ENCODE results near the gene MSMP. TPM values are rescaled to one million over a fixed set of nuclear protein-coding genes. Genes with fewer than 3 reads are reported as not detected.

The MSMP gene
- total and polyA plus RNA-seq, 2 donors (not counting 1 experiment from before 2014, with no cell fraction given), result 2.3 to 3.9 TPM

DNA sequence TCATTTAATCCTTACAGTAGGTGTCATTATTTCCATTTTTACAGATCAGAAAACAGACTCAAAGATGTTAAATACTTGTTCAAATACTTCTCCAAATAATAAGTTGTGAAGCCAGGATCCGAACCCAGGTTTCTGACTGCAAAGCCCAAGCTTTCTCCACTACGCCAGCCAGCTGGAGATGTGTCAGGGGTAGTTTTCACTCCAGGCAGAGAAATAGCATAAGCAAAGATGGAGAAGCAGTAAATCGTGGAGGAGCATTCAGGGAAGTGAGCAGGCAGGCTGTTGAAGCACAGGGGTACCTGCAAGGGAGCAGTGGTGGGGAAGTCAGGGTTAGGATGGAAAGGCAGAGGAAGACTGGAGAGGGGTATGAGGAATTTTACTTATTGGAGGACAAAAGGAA is 25.0 kb downstream of the MSMP start:
- Mint-ChIP-seq H3K4me1 (peaks cover 13% of the 10 kb centered on the region), H3K27ac (no peak overlapping the region), H3K9me3 (ENCODE audit: insufficient read depth) (no peaks in the 10 kb centered on the region), H3K4me3 (no peak overlapping the region), H3K27me3 (no peaks in the 10 kb centered on the region)
- ATAC-seq (ENCODE audit: low read depth) (no peak), DNase-seq (no peak)
- peak overlapping the region in 1 of 2 donors; percentile 92 for H3K27ac ChIP-seq (ENCODE audit: low read length in 2 of 2)
- CTCF ChIA-PET, result interaction anchor here (0.6 to 9.0 kb wide), 15 partner anchors 27 to 153 kb away, joined by 3 to 115 read pairs (median 5); partner anchors contain the start of genes CCDC107, RMRP, TESK1 and TPM2
- no peaks in the 10 kb centered on the region for H3K9me3 ChIP-seq (ENCODE audit: control extremely low read depth in 1 of 3, control insufficient read depth in 2 of 3, insufficient read depth in 1 of 3, low read length in 2 of 3)
- peak overlapping the region; percentile 84 for H3K9ac ChIP-seq (ENCODE audit: low read length)
- TF ChIP-seq, protein P1, sequence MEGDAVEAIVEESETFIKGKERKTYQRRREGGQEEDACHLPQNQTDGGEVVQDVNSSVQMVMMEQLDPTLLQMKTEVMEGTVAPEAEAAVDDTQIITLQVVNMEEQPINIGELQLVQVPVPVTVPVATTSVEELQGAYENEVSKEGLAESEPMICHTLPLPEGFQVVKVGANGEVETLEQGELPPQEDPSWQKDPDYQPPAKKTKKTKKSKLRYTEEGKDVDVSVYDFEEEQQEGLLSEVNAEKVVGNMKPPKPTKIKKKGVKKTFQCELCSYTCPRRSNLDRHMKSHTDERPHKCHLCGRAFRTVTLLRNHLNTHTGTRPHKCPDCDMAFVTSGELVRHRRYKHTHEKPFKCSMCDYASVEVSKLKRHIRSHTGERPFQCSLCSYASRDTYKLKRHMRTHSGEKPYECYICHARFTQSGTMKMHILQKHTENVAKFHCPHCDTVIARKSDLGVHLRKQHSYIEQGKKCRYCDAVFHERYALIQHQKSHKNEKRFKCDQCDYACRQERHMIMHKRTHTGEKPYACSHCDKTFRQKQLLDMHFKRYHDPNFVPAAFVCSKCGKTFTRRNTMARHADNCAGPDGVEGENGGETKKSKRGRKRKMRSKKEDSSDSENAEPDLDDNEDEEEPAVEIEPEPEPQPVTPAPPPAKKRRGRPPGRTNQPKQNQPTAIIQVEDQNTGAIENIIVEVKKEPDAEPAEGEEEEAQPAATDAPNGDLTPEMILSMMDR (IDR thresholded peaks at IDR 0.05), result no peak
- TF ChIP-seq EZH2 (IDR thresholded peaks at IDR 0.05; ENCODE audit: borderline replicate concordance, insufficient read depth, low read depth, low read length, poor library complexity, severe bottlenecking), result no peak
- WGBS (ENCODE audit: insufficient coverage), result 42% methylated on average over 1 of the region's 3 CpGs
- H3K4me1 ChIP-seq (ENCODE audit: control insufficient read depth in 2 of 2, insufficient read depth in 2 of 2, low read length in 2 of 2), result peaks cover 63 to 67% of the 10 kb centered on the region in 2 donors
- peak overlapping the region; percentile 89 for H3K4me2 ChIP-seq (replicated peaks; ENCODE audit: low read depth, low read length, poor library complexity, severe bottlenecking)
- no peaks in the 10 kb centered on the region for H3K27me3 ChIP-seq (replicated peaks in 1 of 4; ENCODE audit: control extremely low read depth in 1 of 4, control insufficient read depth in 3 of 4, insufficient read depth in 4 of 4, low read length in 3 of 4)
- H2AFZ ChIP-seq (ENCODE audit: insufficient read depth, low read depth, low read length, poor library complexity, severe bottlenecking), result peak overlapping the region; percentile 25
- peaks cover 80% of the 10 kb centered on the region for H3K79me2 ChIP-seq (ENCODE audit: control insufficient read depth, insufficient read depth, low read length)
- peak overlapping the region in 2 of 5 experiments; percentile 3 to 44 for H3K4me3 ChIP-seq (ENCODE audit: control extremely low read depth in 1 of 5, extremely low read depth in 1 of 5, insufficient read depth in 1 of 5, low read depth in 2 of 5, low read length in 4 of 5)
- H4K20me1 ChIP-seq (ENCODE audit: control insufficient read depth, insufficient read depth, low read length, poor library complexity, severe bottlenecking), result peaks cover 57% of the 10 kb centered on the region
- POLR2A ChIA-PET, result interaction anchor here (4.4 kb wide), 1 partner anchor 11 kb away, joined by 21 read pairs; no protein-coding TSS in a partner anchor
- intact Hi-C loops (cut with micrococcal nuclease), result loop anchor here (5.0 kb wide), 1 partner anchor 1272 kb away; the partner anchor contains the start of genes DNAI1 and FAM219A
- H3K36me3 ChIP-seq (replicated peaks in 1 of 2; ENCODE audit: control extremely low read depth in 1 of 2, control insufficient read depth in 1 of 2, extremely low read depth in 1 of 2, insufficient read depth in 2 of 2, low read length in 1 of 2), result peaks cover 7 to 39% of the 10 kb centered on the region in 2 experiments
